ENCODE results near the gene TXNDC11.

Gene TXNDC11

GRCh38 chr16:11784038-11784369, 41.3 kb upstream of the TXNDC11 start:
- Histone ChIP-seq H3K27ac (peak overlapping the region; percentile 62), H3K36me3 (ENCODE audit: insufficient read depth) (peaks cover 6% of the 10 kb centered on the region; the same call in 1 of the 2 replicates), H3K4me1 (ENCODE audit: low read depth, poor library complexity, severe bottlenecking) (peaks cover 71% of the 10 kb centered on the region), H3K79me2 (ENCODE audit: insufficient read depth, low read depth) (peaks cover 87% of the 10 kb centered on the region), H3K4me2 (peak overlapping the region; percentile 83), H3K4me3 (IDR thresholded peaks at IDR 0.05; ENCODE audit: insufficient read depth, low read depth, low read length) (no peak overlapping the region), H3K9ac (peak overlapping the region; percentile 2; the same call in 1 of the 2 replicates), H2AFZ (ENCODE audit: low read depth) (no peak overlapping the region), H4K20me1 (ENCODE audit: insufficient read depth) (no peaks in the 10 kb centered on the region), H3K27me3 (ENCODE audit: insufficient read depth, low read depth) (no peaks in the 10 kb centered on the region)
- TF ChIP-seq CTCF (conservative IDR thresholded peaks at IDR 0.05; ENCODE audit: low read depth, low read length): no peak

- H3K4me1 ChIP-seq (ENCODE audit: low read depth, poor library complexity, severe bottlenecking): peaks cover 71% of the 10 kb centered on the region
- no peak overlapping the region for H2AFZ ChIP-seq (ENCODE audit: low read depth)
- H3K4me3 ChIP-seq (IDR thresholded peaks at IDR 0.05; ENCODE audit: insufficient read depth, low read depth, low read length): no peak overlapping the region
- H3K4me2 ChIP-seq: peak overlapping the region; percentile 83
- no peak for TF ChIP-seq CTCF (conservative IDR thresholded peaks at IDR 0.05; ENCODE audit: low read depth, low read length)
- no peaks in the 10 kb centered on the region for H4K20me1 ChIP-seq (ENCODE audit: insufficient read depth)
- H3K36me3 ChIP-seq (ENCODE audit: insufficient read depth): peaks cover 9% of the 10 kb centered on the region; the same call in 1 of the 2 replicates
- H3K27ac ChIP-seq: peak overlapping the region; percentile 62
- H3K27me3 ChIP-seq (ENCODE audit: insufficient read depth, low read depth): no peaks in the 10 kb centered on the region
- H3K9ac ChIP-seq: peak overlapping the region; percentile 2; the same call in 1 of the 2 replicates
- peaks cover 85% of the 10 kb centered on the region for H3K79me2 ChIP-seq (ENCODE audit: insufficient read depth, low read depth)
These were observed 40.8 kb upstream of the TXNDC11 start for GRCh38 chr16:11783319-11784037.

- H3K27me3 ChIP-seq (ENCODE audit: insufficient read depth, low read depth): no peaks in the 10 kb centered on the region
- no peak overlapping the region for H3K27ac ChIP-seq
- TF ChIP-seq CTCF (conservative IDR thresholded peaks at IDR 0.05; ENCODE audit: low read depth, low read length): no peak
- peaks cover 18% of the 10 kb centered on the region; the same call in 1 of the 2 replicates for H3K36me3 ChIP-seq (ENCODE audit: insufficient read depth)
- H3K79me2 ChIP-seq (ENCODE audit: insufficient read depth, low read depth): peaks cover 68% of the 10 kb centered on the region
- H3K9ac ChIP-seq: no peak overlapping the region
- H3K4me3 ChIP-seq (IDR thresholded peaks at IDR 0.05; ENCODE audit: insufficient read depth, low read depth, low read length): no peak overlapping the region
- H3K4me2 ChIP-seq: no peak overlapping the region
- H2AFZ ChIP-seq (ENCODE audit: low read depth): no peak overlapping the region
- H3K4me1 ChIP-seq (ENCODE audit: low read depth, poor library complexity, severe bottlenecking): peaks cover 60% of the 10 kb centered on the region
- no peaks in the 10 kb centered on the region for H4K20me1 ChIP-seq (ENCODE audit: insufficient read depth)
These were observed 39.1 kb upstream of the TXNDC11 start for GRCh38 chr16:11781773-11782172.

- Histone ChIP-seq H3K36me3 (ENCODE audit: insufficient read depth) (peaks cover 24% of the 10 kb centered on the region; the same call in 1 of the 2 replicates), H3K4me2 (no peak overlapping the region), H3K79me2 (ENCODE audit: insufficient read depth, low read depth) (peaks cover 62% of the 10 kb centered on the region), H3K4me3 (IDR thresholded peaks at IDR 0.05; ENCODE audit: insufficient read depth, low read depth, low read length) (no peak overlapping the region), H2AFZ (ENCODE audit: low read depth) (no peak overlapping the region), H4K20me1 (ENCODE audit: insufficient read depth) (no peaks in the 10 kb centered on the region), H3K9ac (no peak overlapping the region), H3K4me1 (ENCODE audit: low read depth, poor library complexity, severe bottlenecking) (peaks cover 53% of the 10 kb centered on the region), H3K27ac (no peak overlapping the region), H3K27me3 (ENCODE audit: insufficient read depth, low read depth) (no peaks in the 10 kb centered on the region)
- TF ChIP-seq CTCF (conservative IDR thresholded peaks at IDR 0.05; ENCODE audit: low read depth, low read length): no peak
These were observed 38.5 kb upstream of the TXNDC11 start for GRCh38 chr16:11780991-11781680.
